Neural cell (in vitro differentiated cells): ENCODE results near the gene PDS5A. TPM values are rescaled to one million over a fixed set of nuclear protein-coding genes. Genes with fewer than 3 reads are reported as not detected.

Source experiments
- H2AFZ ChIP-seq: fragments of 200-600, 300-800 bp; sonication (generic), shearing (Covaris generic); 2 replicates; pipeline ENCODE4 v1.6.0; 2014; ENCODE audit warnings: low read depth, mild to moderate bottlenecking, antibody characterized with exemption, low read length, moderate library complexity
- H3F3A ChIP-seq: fragments of 200-600 bp; shearing (Covaris generic); 2 replicates; pipeline ENCODE4 v1.6.1; 2016; ENCODE audit warnings: mild to moderate bottlenecking, moderate library complexity, mixed read lengths, antibody characterized with exemption, low read length; ENCODE audit not compliant: insufficient read depth, poor library complexity, severe bottlenecking
- H3K27ac ChIP-seq: fragments of 200-600, 300-800 bp; sonication (generic), shearing (Covaris generic); 2 replicates; pipeline ENCODE4 v1.5.1; 2014; ENCODE audit warnings: mild to moderate bottlenecking, low read length, moderate library complexity
- H3K27me3 ChIP-seq: fragments of 300-800, 200-600 bp; sonication (generic), shearing (Covaris generic); 2 replicates; pipeline ENCODE4 v1.6.0; 2014; ENCODE audit warnings: mild to moderate bottlenecking, low read depth, low read length, moderate library complexity; ENCODE audit not compliant: insufficient read depth
- H3K36me3 ChIP-seq: fragments of 300-800, 200-600 bp; sonication (generic), shearing (Covaris generic); 2 replicates; pipeline ENCODE4 v1.5.1; 2014; ENCODE audit warnings: mild to moderate bottlenecking, antibody characterized with exemption, low read length, moderate library complexity; ENCODE audit not compliant: insufficient read depth
- H3K4me2 ChIP-seq: fragments of 300-800, 200-600 bp; sonication (generic), shearing (Covaris generic); 2 replicates; pipeline ENCODE4 v1.6.0; 2014; ENCODE audit warnings: mild to moderate bottlenecking, low read length
- H3K4me3 ChIP-seq: fragments of 300-800, 200-600 bp; sonication (generic), shearing (Covaris generic); 2 replicates; pipeline ENCODE4 v1.5.1; 2014; ENCODE audit warnings: mild to moderate bottlenecking, low read length, moderate library complexity
- H3K79me2 ChIP-seq: fragments of 200-600 bp; shearing (Covaris generic); replicated peaks from 2 replicates; pipeline ENCODE4 v1.6.0; 2014; ENCODE audit warnings: mild to moderate bottlenecking, low read length, moderate library complexity; ENCODE audit not compliant: insufficient read depth
- H3K9ac ChIP-seq: fragments of 300-800, 200-600 bp; sonication (generic), shearing (Covaris generic); 2 replicates; pipeline ENCODE4 v1.6.1; 2016; ENCODE audit warnings: mild to moderate bottlenecking, low read length, mixed read lengths
- H3K9me2 ChIP-seq: fragments of 200-600 bp; shearing (Covaris generic); 2 replicates; pipeline ENCODE4 v1.6.1; 2016; ENCODE audit warnings: mild to moderate bottlenecking, low read length, mixed read lengths; ENCODE audit not compliant: insufficient read depth
- H3K9me3 ChIP-seq: fragments of 200-600, 300-800 bp; sonication (generic), shearing (Covaris generic); 2 replicates; pipeline ENCODE4 v1.6.1; 2016; ENCODE audit warnings: mild to moderate bottlenecking, mixed run types, low read length, moderate library complexity, mixed read lengths
- H4K20me1 ChIP-seq: fragments of 200-600 bp; shearing (Covaris generic); 2 replicates; pipeline ENCODE4 v1.6.1; 2016; ENCODE audit warnings: mild to moderate bottlenecking, mixed run types; ENCODE audit not compliant: insufficient read depth
- CTCF ChIP-seq: fragments of 450-650 bp; IDR thresholded peaks from 2 replicates; pipeline ENCODE4 v1.5.1; 2014; ENCODE audit warnings: antibody characterized with exemption, mild to moderate bottlenecking, moderate library complexity; ENCODE audit not compliant: poor library complexity, severe bottlenecking
- EP300 ChIP-seq: fragments of 450-650 bp; conservative IDR thresholded peaks from 2 replicates; pipeline ENCODE4 v1.6.1; 2014; ENCODE audit warnings: antibody characterized with exemption, mild to moderate bottlenecking, moderate library complexity; ENCODE audit not compliant: poor library complexity, severe bottlenecking
- EZH2 ChIP-seq: fragments of 200-600, 300-800 bp; shearing (Covaris generic), sonication (generic); IDR thresholded peaks from 2 replicates; pipeline ENCODE4 v1.6.1; 2014; ENCODE audit warnings: antibody characterized with exemption, low read length, borderline replicate concordance, mild to moderate bottlenecking; ENCODE audit not compliant: insufficient read depth, poor library complexity, severe bottlenecking
- MXI1 ChIP-seq: fragments of 450-650 bp; conservative IDR thresholded peaks from 2 replicates; pipeline ENCODE4 v1.6.1; 2014; ENCODE audit warnings: antibody characterized with exemption, mild to moderate bottlenecking; ENCODE audit not compliant: poor library complexity, severe bottlenecking
- POLR2AphosphoS5 ChIP-seq: IDR thresholded peaks from 2 replicates; pipeline ENCODE4 v1.6.1; 2012
- RAD21 ChIP-seq: fragments of 450-650 bp; conservative IDR thresholded peaks from 2 replicates; pipeline ENCODE4 v1.6.1; 2014; ENCODE audit warnings: antibody characterized with exemption, mild to moderate bottlenecking, moderate library complexity
- REST ChIP-seq: IDR thresholded peaks from 2 replicates; pipeline ENCODE4 v1.6.1; 2012; ENCODE audit warnings: borderline replicate concordance
- SMC3 ChIP-seq: fragments of 450-650 bp; conservative IDR thresholded peaks from 2 replicates; pipeline ENCODE4 v1.6.1; 2014; ENCODE audit warnings: antibody characterized with exemption, mild to moderate bottlenecking, moderate library complexity; ENCODE audit not compliant: poor library complexity
- TAF1 ChIP-seq: IDR thresholded peaks from 2 replicates; pipeline ENCODE4 v1.6.1; 2012; ENCODE audit warnings: low read depth
- polyA plus RNA-seq: library from polyadenylated mRNA; depleted of rRNA; stranded (reverse); fragments of >200 nt; gene quantifications from 2 replicates; pipeline ENCODE4 v1.2.3, GENCODE V29; 2014

PDS5A gene
- polyA plus RNA-seq, 1 donor from 2014 or later = 46.3 TPM

- Histone ChIP-seq H3K4me3 (no peak overlapping the region), H3K27me3 (no peaks in the 10 kb centered on the region), H3K9me2 (no peaks in the 10 kb centered on the region), H2AFZ (no peak overlapping the region), H3K27ac (no peak overlapping the region), H3K79me2 (peaks cover 76% of the 10 kb centered on the region), H3K9ac (no peak overlapping the region), H3K9me3 (no peaks in the 10 kb centered on the region), H3K4me2 (no peak overlapping the region), H3K36me3 (no peaks in the 10 kb centered on the region), H3F3A (no peaks in the 10 kb centered on the region), H4K20me1 (no peaks in the 10 kb centered on the region)
- no peak for TF ChIP-seq TAF1
- no peak for TF ChIP-seq MXI1
- TF ChIP-seq EZH2 = no peak
- TF ChIP-seq POLR2AphosphoS5 = no peak
- no peak for TF ChIP-seq SMC3
- no peak for TF ChIP-seq RAD21
- no peak for TF ChIP-seq CTCF
Observed at GRCh38 chr4:39961311-39961877, 16.3 kb downstream of the PDS5A start.

GRCh38 chr4:39950861-39951481, 26.7 kb downstream of the PDS5A start:
- Histone ChIP-seq H3K36me3 (no peaks in the 10 kb centered on the region), H3K9ac (no peak overlapping the region), H3K27ac (no peak overlapping the region), H3K27me3 (no peaks in the 10 kb centered on the region), H3K9me3 (no peaks in the 10 kb centered on the region), H3K79me2 (peaks cover 67% of the 10 kb centered on the region), H3F3A (no peaks in the 10 kb centered on the region), H2AFZ (no peak overlapping the region), H3K4me3 (no peak overlapping the region), H3K9me2 (no peaks in the 10 kb centered on the region), H4K20me1 (no peaks in the 10 kb centered on the region), H3K4me2 (no peak overlapping the region)
- no peak for TF ChIP-seq SMC3
- no peak for TF ChIP-seq RAD21
- no peak for TF ChIP-seq EZH2
- TF ChIP-seq CTCF = no peak
- no peak for TF ChIP-seq REST
- no peak for TF ChIP-seq POLR2AphosphoS5
- no peak for TF ChIP-seq TAF1
- TF ChIP-seq MXI1 = no peak
- TF ChIP-seq EP300 = no peak
